Activated CD4-positive, CD25-positive, alpha-beta regulatory T cell (primary cell): ENCODE results near the gene AFAP1.

Source experiments
- DNase-seq, 4 experiments: peaks; one replicate each; lab custom pipeline; 2025; lab: John Stamatoyannopoulos, UW

AFAP1 gene

DNA sequence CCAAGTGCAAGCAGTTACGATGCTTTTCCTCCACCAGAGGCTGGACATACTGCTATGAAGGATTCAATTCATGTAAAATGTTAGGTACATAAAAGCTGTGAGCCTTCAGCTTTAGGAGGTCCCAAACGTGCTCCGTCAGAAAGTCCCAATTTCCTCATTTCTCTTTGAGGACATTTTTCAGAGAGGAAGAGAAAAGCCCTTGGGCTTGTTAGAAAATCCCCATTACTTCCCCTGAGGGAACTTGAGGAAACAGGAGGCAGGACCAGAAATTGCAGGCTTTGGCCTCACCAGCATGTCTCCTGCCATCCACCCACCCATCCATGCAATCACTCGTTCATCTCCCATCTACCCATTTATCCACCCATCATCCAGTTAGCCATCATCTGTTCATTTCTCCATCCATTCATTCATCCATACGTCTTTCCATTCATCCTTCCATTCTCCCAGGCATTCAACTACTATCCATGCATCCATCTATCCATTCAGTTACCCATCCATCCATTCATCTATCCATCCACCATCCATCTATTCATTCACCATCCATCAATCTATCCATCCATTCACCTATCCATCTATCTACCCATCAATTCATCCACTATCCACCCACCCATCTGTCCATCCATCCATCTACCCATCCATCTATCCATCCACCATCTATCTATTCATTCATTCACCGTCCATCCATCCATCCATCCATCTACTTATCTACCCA lies 223.5 kb downstream of the AFAP1 start:
- no peak for DNase-seq

GRCh38 chr4:7715271-7716009 lies 224.2 kb downstream of the AFAP1 start:
- no peak for DNase-seq

- no peak for DNase-seq
Measured at GRCh38 chr4:7714738-7715137, 224.9 kb downstream of the AFAP1 start.

DNA sequence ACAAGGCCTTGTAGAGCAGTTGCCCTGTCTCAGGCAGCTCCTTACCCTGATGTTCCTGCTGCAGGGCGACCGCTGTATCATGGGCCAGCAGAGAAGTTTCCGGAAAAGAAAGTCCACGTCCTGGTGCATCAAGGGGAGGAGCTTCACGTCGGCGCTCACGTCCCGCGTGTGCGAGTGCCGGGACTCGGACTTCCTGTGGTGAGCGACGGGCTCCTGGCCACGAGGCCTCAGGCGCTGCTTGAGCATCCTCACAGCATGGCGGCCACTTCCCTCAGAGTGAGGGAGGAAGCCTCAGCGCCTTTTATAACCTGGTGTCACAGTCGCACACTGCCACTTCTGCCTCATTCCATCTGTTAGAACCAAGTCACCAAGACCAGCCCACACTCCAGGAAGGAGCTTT lies 225.5 kb downstream of the AFAP1 start:
- no peak for DNase-seq

- no peak for DNase-seq
Measured at GRCh38 chr4:7713757-7714156, 225.9 kb downstream of the AFAP1 start.

DNA sequence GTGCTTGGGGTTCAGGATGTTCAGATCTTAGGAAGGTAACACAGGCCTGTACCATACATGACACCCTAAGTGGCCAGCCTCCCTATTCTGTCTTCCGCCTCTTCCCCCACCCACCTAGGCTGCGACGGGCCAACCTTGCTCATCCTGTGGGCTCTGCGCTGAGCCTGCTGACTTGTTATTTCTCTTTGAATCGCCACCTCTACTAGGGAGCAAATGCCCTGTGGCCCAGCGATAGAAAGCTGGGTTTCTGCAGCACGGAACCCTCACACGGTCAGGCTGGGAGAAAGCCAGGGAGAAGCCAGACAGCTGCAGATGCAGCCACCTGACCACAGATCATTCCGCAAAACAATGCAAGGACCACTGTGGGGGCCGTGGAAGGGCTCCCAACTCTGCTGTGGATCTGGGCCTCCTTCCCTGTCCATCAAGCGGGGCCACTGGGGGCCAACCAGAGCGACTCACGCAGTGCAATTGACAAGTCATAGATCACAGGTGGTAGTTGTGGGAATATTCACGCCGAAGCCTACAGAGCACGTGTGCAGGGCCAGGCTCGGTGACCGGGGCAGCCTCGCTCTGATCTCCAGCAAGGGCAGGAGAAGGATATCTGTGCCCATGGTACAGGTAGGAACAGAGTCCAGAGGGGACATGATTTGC lies 227.5 kb downstream of the AFAP1 start:
- DNase-seq, result no peak

GRCh38 chr4:7711307-7711963 lies 228.2 kb downstream of the AFAP1 start:
- no peak for DNase-seq

- DNase-seq, result no peak
Measured at GRCh38 chr4:7710576-7711306, 228.9 kb downstream of the AFAP1 start.

GRCh38 chr4:7710126-7710525 lies 229.5 kb downstream of the AFAP1 start:
- no peak for DNase-seq

GRCh38 chr4:7709431-7709830 lies 230.2 kb downstream of the AFAP1 start:
- DNase-seq, result no peak

DNA sequence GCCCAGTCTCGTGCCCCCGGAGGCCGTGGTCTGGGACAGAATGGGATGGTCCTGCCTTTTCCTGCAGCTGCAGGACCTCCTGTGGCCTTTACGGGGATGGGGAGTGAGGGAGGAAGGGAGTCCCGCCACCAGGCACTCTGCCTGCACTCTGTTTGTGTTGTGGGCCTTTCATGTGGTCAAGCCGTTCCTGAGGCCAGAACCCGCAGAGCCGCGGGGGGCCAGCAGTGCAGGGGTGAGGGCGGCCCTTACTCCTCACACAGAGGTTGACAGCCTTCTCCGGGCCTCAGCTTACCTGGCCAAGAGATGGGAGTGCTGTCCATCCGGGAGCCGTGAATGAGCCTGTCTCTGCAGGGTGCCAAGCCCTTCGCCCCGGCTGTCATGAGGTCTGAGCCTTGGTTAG lies 230.7 kb downstream of the AFAP1 start:
- no peak for DNase-seq
